Adrenal gland (tissue), 5 donors: Measurements from ENCODE around the gene CILP2.

Experiments
- POLR2A ChIP-seq, 2 donors: fragments of 450-650 bp; IDR thresholded peaks; one replicate each; pipeline ENCODE4 v1.6.1; 2017; ENCODE audit warnings: antibody characterized with exemption in 2 of 2, mild to moderate bottlenecking in 2 of 2, moderate library complexity in 1 of 2
- TF ChIP-seq, protein P1 (sequence below), 6 experiments: fragments of 450-650 bp in 4 of 6; fragments of 200-600 bp in 2 of 6; sonication (generic) in 1 of 6; IDR thresholded peaks; 1 replicate in 5 of 6; 2 replicates in 1 of 6; pipeline versions ENCODE4 v1.5.1 to v1.8.0; 2016 to 2021; ENCODE audit warnings: antibody characterized with exemption in 6 of 6, mild to moderate bottlenecking in 2 of 6, moderate library complexity in 1 of 6
- donor health status: DM: no; HTN: no; CAD: no.

DNA sequence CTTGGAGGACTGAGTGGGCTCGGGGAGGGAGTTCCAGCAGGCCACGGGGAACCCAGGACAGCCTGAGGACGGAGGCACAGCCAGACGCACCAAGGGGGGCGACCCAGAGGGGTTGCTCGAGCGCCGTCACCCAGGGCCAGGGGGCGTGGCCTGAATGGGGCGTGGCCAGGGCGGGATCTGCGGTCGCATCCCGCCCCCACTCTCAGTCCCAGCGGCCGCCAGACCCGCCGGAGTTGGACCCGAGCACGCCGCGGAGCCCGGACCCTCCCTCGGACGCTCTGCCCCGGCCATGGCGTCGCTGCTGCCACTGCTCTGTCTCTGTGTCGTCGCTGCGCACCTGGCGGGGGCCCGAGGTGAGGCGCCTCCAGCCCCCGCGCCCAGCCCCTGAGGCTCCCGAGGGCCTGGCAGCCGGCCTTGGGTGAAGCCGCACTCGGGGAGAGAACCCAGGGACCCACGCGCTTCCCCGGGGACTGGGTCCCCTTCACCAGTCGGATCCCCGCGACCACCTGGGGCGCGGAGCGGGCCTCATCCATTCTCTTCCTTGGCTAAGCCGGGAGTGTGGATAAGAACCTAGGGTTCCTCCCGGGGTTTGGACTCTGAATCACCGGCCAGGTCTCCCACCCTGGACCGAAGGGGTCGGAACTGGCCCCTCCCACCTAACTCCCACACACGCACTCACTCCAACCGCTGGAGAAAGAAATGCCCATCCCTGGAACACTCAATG, at the start of gene CILP2:
- TF ChIP-seq POLR2A (IDR thresholded peaks at IDR 0.05) = no peak
- TF ChIP-seq, protein P1, sequence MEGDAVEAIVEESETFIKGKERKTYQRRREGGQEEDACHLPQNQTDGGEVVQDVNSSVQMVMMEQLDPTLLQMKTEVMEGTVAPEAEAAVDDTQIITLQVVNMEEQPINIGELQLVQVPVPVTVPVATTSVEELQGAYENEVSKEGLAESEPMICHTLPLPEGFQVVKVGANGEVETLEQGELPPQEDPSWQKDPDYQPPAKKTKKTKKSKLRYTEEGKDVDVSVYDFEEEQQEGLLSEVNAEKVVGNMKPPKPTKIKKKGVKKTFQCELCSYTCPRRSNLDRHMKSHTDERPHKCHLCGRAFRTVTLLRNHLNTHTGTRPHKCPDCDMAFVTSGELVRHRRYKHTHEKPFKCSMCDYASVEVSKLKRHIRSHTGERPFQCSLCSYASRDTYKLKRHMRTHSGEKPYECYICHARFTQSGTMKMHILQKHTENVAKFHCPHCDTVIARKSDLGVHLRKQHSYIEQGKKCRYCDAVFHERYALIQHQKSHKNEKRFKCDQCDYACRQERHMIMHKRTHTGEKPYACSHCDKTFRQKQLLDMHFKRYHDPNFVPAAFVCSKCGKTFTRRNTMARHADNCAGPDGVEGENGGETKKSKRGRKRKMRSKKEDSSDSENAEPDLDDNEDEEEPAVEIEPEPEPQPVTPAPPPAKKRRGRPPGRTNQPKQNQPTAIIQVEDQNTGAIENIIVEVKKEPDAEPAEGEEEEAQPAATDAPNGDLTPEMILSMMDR (IDR thresholded peaks at IDR 0.05) = no peak
